UCSD-AML1 (cell line): Measurements from ENCODE around the gene TRIM54.
"Not testable (repeated sequence)": the region's sequence is repeated elsewhere in the genome, so short reads cannot be mapped to it uniquely, and the experiment has no call there.

Experiments
- DNase-seq: peaks from one replicate; lab custom pipeline; 2025; ENCODE audit not compliant: unreplicated experiment; lab: John Stamatoyannopoulos, UW

The TRIM54 gene

GRCh38 chr2:27281442-27281841 is 787 bp upstream of the TRIM54 start:
- no peak for DNase-seq

DNA sequence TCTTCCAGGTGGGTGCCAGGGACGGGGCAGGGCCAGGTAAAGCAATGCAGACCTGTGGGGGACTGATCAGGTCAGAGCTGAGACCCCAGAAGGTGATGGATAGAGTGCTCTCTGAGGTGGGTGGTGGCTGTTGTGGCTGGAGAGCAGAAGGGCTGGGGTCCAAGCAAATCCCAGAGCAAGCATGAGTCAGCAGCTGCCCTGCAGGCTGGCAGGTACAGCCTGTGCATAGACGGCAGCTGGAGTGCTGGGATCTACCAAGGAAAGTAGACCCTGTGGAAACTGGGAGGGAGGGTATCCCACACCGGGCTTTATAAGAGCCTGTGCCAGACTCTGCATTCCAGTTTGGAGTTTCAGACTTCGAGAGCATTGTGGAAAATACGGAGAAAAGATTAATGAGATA is 663 bp downstream of the TRIM54 start:
- no peak for DNase-seq

DNA sequence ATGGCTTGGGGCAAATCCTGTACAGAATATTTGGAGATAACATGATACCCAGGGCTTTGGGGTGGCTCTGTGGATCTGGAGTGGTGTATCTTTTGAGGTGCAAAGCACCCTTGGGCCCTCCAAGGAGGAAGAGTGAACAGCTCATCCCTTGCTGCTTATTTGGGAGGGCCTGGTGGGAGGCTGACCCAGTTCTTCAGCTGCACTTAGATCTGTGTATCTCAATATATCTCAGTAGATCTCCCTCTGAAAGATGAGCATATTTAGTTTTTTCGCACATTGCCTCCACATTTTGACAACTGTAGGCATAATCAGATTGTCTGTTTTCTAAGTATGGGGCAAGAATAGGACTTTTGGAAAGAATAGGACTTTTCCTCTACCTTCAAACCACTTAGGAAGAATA is 2.8 kb downstream of the TRIM54 start:
- DNase-seq = no peak

DNA sequence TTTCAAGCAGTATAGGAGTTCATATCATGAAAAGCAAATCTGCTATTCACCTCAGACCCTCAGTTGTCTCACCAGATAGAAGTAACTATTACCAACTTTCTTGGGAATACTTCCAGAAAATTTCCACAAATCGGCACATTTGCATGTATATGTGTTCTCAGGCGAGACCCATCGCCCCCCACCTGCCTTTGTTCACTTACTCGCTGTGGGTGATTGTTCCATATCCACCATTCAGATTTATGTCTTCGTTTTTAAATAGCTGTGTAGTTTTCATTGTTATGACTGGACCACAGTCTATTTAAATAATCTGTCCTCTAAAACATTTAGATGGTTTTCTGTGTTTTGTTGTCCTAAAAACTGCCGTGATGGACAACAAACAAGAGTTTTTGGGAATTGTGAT is 3.3 kb downstream of the TRIM54 start:
- DNase-seq = no peak

DNA sequence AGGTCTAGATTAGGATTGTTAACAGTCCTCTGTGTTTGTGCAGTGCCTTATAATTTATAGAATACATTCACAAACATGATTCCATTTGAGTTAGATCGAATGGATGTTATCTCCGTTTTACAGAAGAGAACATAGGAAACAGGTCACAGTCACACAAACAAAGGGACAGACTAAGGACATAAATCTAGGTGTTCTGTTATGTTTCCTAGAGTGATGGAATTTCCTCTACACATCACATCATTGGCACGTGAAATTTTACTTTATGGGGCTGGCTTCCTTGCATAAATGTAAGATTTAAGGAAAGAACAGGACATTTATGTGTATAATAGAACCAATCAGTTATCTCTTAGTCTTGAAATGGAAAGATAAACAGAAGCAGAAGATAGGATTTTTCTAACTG is 6.4 kb downstream of the TRIM54 start:
- DNase-seq = no peak

DNA sequence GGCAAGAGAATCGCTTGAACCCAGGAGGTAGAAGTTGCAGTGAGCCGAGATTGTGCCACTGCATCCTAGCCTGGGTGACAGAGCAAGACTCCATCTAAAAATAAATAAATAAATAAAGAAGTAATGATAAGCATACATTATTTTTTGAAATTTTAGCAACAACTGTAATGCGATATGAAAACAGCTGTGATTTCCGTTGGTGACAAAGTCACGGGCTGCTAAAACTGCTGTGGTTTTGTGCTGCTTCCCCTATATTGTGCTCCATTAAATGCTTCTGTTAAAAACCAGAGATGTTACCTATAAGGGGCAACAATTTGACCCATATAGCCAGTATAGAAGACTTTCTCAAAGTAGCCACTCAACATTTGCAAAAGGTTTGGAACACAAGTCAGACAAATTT is 8.3 kb downstream of the TRIM54 start:
- no peak for DNase-seq

DNA sequence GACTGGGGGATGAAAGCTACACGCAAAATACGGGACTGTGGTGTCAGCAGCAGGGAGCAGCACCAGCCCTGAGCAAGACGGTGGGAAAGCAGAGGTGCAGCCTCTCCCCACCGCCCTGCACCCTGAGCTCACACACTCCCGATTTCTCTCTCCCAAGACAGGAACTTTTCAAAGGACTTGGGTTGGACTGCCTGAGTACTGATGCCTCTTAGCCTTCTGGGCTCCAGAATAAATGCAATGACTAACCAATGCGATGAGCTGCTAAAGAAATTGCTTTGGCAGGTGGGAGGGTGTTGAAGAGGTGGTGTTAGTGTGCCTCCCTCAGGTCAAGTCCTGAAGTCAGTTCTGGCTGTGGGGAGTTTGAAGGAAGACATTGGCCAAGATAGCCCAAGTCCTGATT is 9.6 kb downstream of the TRIM54 start:
- DNase-seq = no peak

GRCh38 chr2:27294928-27295327 is 12.7 kb downstream of the TRIM54 start:
- no peak for DNase-seq

GRCh38 chr2:27296481-27296880 is 14.3 kb downstream of the TRIM54 start:
- no peak for DNase-seq

DNA sequence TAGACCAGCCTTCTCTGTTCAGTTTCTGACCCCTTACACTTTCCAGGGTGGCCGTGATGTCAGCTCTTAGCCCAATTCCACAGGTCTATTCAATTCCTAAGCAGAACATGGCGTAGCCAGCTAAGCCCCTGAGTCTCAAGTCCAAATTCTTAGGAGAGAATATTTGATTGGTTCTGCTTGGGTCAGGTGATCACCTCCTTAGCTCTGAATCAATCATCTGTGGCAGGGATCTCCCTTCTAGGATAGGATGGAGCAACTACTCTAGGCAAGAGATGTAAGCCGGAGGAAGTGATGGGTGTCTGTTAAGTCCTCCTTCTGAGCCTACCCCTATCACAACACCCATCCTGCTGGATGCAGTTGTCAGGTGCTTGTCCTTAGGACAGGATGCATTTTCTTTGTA is 15.0 kb downstream of the TRIM54 start:
- no peak for DNase-seq

DNA sequence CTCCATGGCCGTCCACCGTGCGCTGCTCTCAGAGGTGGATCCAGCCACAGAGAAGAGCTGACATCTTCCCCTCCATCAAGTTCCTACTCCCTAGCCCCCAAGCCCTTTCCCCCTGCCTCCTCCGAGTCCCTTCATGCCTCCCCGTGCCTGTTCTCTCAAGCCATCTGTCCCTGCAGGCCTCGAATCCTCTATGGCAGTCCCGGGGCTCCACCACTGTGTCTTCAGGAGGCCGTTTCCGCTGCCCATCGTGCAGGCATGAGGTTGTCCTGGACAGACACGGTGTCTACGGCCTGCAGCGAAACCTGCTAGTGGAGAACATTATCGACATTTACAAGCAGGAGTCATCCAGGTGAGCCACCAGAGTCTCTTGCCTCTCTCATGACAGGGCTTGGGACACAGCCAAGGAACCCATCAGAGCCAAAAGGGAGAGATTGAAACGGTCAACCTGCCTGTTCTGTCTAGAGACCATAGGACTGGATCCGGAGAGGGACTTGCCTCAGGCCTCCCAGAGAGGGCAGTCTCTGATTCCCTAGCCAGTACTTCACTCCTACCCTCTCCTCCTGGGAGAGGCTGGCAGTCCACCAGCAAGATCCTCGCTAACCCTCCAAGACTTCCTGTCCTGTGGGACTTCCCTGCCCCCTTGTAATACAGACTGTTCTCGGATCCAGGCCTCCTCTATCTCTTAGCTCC is 16.3 kb downstream of the TRIM54 start:
- DNase-seq = no peak

- DNase-seq = not testable (repeated sequence)
Measured at GRCh38 chr2:27300606-27301005, 18.4 kb downstream of the TRIM54 start.

DNA sequence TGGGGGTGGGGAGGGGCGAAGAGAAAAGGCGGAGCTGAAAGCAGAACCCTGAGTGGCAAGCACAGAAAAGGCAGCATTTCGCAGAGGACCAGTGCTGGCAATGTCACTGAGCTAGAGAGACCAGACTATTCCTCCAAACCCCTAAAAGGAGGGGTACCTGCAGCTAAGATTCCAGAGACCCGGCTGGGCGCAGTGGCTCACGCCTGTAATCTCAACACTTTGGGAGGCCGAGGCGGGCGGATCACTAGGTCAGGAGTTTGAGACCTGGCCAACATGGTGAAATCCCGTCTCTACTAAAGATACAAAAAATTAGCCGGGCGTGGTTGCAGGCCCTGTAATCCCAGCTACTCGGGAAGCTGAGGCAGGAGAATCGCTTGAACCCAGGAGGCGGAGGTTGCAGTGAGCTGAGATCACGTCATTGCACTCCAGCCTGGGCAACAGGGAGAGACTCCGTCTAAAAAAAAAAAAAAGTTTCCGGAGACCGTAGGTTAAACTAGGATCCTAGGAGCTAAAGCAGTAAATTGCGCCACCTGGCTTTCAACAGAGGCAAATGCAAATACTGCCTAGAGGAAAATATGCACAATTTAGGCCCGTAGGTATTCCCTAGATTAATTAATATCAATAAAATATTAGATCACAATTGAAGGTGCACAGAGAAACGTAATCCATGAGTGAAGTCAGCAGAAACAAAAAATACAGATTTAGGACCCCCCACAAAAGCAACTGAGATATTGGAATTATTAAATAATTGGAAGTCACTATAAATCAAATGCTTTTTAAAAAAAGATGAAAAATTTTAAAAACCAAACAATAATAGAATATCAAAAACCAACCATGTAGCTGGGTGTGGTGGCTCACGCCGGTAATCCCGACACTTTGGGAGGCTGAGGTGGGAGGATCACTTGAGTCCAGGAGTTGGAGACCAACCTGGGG is 21.1 kb downstream of the TRIM54 start:
- no peak for DNase-seq

DNA sequence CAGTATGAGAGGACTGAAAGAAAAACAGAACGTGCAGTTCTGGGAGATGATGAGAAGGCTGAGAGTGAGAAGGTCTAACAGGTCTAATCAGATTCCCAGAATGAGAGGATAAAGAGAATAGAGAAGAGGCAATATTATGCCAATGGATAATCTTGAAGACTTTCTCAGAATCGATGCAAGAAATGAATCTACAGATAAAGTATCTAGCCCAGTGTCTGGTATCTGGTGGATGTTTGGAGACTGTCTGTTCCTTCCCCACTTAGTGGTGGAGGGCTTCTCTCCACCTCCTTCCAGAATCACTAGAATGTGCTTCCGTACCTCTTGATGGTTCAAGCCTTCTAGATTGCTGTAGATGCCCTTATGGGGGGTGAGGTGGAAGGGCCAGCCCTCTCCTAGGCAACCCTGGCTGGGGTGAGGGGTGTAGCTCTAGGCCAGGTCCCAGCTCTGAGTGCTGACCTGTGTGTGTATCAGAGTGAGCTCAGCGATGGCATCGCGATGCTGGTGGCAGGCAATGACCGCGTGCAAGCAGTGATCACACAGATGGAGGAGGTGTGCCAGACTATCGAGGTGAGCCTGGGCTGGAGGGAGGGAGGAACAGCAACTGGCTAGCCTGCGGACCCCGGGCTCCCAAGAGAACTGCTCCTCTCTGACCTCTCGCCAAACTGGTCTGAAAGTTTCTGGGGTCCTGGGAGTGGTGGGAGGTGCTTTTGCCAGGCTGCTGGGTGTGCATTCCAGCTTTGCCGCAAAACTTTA is 22.4 kb downstream of the TRIM54 start:
- DNase-seq = no peak

DNA sequence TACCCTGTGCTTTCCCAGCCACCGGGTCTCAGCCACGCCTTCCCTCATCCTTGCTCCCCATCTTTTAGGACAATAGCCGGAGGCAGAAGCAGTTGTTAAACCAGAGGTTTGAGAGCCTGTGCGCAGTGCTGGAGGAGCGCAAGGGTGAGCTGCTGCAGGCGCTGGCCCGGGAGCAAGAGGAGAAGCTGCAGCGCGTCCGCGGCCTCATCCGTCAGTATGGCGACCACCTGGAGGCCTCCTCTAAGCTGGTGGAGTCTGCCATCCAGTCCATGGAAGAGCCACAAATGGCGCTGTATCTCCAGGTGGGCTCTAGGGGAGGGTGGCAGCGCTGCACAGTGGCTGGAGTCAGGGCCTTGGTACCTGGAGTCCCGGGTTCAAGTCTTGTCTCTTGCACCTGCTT is 23.3 kb downstream of the TRIM54 start:
- DNase-seq = no peak

GRCh38 chr2:27306136-27306535 is 23.9 kb downstream of the TRIM54 start:
- no peak for DNase-seq

DNA sequence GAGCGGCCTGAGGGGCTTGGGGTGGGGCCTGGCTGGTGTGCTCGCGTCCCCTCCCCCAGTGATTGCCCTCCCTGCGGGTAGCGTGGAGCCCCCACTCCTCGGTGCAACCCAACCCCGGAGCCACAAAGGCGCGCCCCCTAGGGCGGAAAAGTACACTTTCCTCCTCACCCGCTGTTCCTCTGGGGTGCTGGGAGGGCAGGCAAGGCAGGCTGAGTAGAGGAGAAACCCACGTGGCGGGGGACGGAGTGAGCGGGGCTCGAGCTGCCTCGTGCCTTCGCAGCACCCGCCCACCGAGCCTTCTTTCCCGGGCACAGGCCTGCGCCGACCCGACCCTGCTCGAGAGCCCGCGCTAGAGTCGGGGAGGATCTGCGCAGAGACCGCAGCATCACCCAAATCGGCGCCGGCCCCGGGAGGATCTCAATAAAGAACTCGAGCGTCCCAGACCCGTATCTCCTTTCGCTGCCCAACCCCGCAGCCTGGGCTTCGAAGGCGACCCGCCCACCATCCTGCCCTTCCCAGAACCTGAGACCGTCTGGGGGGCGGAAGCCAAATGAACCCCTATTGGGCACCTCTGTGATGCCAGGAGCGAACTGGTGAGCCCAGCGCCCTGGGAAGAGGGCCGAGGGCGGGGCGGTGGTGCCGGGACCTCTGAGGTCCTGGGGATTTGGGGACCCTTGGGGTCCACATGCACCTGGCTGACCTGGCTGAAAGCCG is 24.5 kb downstream of the TRIM54 start:
- no peak for DNase-seq

- no peak for DNase-seq
Measured at GRCh38 chr2:27307287-27307544, 25.0 kb downstream of the TRIM54 start.

DNA sequence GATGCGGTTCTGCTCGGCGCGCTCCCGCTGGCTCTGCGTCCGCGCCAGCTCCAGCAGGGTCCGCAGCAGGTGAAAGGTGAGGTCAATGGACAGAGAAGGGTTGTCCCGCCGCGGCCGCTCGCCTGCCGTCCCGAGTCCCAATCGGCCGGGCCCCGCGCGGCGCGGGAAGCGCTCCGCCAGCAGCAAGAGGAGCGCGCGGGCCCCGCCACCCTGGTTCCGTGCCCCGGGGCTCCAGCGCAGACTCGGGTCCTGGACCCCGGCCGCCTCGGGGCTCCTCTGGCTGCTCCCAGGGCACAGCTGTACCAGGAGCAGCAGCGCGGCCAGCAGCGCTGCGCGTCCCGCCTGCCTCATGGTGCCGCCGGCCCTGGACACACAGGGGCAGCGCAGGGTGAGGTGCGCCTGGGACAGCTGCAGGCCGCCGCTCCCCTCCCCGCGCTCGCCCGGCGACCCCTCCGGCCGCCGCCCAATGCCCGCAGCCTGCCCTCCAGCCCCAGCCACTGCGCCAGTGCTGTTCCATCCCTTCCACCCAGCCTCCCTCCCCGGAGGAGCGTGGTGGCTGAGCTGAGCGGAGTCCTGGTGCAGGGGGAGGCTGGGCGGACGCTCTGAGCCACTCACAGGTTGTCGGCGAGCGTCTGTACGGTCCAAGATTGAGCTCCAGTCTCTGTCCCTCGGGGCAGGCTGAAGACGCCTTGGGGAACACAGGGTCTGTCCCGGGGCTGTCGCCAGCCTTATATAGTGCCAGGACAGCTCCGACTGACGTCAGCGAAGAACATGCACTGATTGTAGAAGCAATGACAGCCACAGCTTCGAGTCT is 25.5 kb downstream of the TRIM54 start:
- no peak for DNase-seq

GRCh38 chr2:27308359-27308881 is 26.2 kb downstream of the TRIM54 start, which contains the start of gene UCN:
Gene UCN (minus strand): TSS chr2:27308445. CDS start chr2:27307895, 550 bp downstream.
- DNase-seq = no peak
